GM12872 (cell line): ENCODE measurements around the gene BRAF.

Experiments used
- TF ChIP-seq, protein P1 (sequence below): IDR thresholded peaks from 3 replicates; pipeline ENCODE4 v1.5.1; 2011; ENCODE audit warnings: low read depth, mild to moderate bottlenecking, low read length, moderate library complexity; ENCODE audit not compliant: insufficient read depth

Gene BRAF

DNA sequence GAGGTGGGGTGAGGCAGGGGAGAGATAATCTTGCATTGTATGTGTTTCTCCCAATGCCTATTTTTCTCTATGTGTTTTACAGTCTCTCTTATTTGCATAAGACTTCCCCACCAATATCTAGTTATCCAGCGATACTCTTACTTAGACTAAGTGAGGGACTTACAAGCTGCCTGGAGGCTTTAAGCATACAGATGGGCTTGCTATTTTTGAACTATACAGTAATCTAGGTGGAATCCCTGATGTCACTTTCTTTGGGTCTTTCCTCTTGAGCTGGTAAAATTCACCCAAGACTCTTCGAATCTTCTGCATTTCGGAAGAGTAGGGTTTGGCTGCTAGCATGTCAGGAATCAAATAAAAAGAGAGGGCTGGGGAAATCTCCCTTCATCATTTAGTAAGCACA, 151.6 kb downstream of the BRAF start:
- TF ChIP-seq, protein P1, sequence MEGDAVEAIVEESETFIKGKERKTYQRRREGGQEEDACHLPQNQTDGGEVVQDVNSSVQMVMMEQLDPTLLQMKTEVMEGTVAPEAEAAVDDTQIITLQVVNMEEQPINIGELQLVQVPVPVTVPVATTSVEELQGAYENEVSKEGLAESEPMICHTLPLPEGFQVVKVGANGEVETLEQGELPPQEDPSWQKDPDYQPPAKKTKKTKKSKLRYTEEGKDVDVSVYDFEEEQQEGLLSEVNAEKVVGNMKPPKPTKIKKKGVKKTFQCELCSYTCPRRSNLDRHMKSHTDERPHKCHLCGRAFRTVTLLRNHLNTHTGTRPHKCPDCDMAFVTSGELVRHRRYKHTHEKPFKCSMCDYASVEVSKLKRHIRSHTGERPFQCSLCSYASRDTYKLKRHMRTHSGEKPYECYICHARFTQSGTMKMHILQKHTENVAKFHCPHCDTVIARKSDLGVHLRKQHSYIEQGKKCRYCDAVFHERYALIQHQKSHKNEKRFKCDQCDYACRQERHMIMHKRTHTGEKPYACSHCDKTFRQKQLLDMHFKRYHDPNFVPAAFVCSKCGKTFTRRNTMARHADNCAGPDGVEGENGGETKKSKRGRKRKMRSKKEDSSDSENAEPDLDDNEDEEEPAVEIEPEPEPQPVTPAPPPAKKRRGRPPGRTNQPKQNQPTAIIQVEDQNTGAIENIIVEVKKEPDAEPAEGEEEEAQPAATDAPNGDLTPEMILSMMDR, result no peak

DNA sequence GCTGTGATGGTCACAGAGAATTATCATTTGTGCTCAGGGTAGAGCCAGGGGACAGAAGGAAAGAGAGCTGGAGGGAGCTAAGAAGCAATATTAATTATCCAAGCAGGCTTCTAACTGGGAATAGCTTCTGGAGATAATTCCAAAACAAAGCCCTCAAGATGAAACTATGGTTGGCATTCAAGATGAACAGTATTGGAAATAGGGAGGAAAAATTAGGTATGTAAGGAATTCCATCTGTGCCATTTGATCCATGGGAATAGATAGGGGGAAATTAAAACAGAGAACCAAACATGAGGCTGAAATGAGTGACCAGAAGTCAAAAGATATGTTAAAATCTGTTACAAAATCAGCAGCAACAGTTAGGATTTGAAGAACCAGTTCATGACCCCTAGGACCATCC, 152.9 kb downstream of the BRAF start:
- TF ChIP-seq, protein P1, result no peak

DNA sequence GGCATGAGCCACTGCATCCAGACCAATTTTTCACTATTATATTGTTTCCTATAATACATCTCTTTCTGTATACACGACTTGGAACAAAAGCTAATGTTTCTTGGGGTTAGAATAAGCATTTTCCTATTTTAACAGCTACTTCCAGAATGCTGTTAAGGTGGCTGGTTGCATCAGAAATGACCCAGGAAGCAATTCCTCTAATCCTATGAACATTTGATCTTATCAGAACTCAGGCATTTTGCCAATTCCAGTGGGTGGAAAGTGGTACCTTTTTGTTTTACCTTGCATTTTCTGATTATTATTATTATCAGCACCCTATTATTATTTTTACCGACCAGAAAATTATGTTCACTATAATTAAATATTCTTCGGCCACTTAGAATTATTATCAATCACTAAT, 154.9 kb downstream of the BRAF start:
- TF ChIP-seq, protein P1, result no peak

DNA sequence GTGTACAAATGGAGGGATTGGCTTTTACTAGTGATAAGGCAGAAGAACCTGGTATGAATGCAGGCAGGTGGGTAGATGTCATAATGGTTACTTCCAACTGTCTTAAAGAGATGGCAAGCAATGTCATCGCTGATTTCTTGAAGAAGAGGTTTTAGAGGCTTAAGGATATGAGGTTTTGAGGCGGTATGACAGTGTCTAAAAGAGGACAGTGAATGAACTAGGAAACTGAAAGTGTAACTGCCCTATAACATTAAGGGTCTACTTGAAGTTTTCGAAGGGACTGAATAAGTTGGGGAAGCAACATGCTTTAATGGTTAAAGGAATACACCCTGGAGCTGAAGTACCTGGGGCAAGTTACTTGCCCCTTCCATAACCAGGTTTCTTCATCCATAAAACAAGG, 157.3 kb downstream of the BRAF start:
- TF ChIP-seq, protein P1, result no peak

DNA sequence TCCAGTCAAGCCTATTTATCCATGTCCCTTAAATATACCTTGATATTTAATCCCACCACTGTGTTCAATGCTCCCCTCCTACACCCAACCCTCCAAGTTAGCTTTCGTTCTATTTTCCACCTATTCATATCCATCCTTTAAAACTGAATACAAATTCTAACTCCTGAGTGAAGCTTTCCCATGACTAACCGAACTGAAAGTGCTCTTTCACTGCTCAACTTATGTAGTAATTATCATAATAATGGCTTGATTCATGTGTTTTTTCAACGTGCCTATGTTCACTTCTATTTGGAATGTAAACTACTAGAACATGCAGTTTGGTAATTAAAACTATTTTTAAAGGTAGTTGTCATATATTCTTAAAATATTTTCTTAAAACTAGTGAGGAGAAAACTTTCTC, 170.2 kb downstream of the BRAF start:
- TF ChIP-seq, protein P1, result no peak

DNA sequence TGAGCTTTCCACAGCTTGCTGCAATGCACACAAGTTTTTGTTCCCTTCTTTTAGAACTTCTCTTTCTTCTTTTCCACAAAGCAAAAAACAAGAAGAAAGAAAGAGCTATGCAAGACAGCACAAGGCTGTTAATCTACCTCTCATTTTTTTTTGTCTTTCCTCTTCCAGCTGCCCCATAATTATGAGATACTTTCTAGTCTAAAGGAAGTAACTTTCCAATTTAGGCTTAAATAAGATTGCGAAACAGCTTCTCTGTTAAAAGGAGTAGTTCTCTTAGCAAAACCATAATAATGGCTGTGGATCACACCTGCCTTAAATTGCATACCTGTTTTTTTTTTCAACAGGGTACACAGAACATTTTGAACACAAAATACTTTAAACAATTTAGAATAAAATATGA, 172.2 kb downstream of the BRAF start:
- TF ChIP-seq, protein P1, result no peak

DNA sequence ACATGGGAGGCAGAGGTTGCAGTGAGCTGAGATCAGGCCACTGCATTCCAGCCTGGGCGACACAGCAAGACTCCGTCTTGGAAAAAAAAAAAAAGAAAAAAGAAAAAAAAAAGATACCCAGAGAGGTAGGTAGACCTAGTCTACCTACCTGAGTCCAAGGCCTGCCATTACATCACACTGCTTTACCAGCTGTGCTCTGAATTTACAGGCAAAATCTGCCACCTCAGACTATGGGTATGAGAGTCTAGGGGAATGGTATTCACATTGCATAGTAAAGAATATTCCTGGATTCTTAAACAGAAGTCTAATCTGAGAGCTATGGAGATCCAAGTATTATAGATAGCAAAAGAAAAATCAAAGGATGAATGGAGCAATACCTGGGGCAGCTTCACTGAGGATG, 178.0 kb downstream of the BRAF start:
- TF ChIP-seq, protein P1, result no peak

DNA sequence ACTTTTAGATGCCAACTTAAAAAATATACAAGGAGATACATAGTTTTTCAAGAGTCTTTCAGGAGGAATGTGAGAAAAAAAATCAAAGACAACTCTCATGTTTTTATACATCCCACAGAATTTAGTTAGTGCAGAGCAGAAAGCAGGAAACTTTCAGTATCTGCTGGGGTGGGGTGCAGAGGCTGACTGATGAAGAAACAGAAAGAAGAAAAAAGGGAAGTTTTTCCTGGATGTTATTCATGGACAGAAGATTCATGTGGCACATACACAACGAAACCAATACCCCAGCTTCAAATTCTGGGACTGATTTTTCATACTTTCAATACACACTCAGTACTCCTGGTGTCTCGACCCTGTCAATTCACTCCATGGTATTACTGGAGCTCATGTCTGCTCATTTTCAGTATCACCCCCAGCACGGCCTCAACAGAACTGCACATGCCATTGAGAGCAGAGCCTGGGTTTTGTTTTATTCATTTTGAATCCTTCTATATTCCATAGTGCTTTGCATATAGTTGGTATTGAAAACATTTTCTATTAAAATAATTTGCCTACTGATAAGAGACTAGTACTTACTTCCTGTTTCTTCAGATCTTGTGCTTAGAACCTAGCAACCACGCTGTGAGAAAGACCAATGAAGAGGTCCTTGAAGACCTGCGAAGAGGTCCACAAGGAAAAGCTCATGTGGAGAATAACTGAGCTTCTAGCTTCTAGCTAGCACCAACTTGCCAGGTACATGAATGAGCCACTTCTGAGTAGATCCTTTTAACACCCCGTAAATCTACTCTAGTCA, 179.3 kb downstream of the BRAF start:
- TF ChIP-seq, protein P1, result no peak
